ENCODE results near the gene IFNB1.

- TF ChIP-seq POLR2A (IDR thresholded peaks at IDR 0.05) (no peak), CTCF (IDR thresholded peaks at IDR 0.05) (no peak)
Observed at GRCh38 chr9:21104787-21105186, 27.0 kb upstream of the IFNB1 start.

Measured in lower leg skin (tissue), 3 donors.